ENCODE results near the gene COL4A3.

Gene COL4A3

GRCh38 chr2:227340106-227340505 is 175.7 kb downstream of the COL4A3 start:
- no peak for ATAC-seq
- TF ChIP-seq GLIS3 (CRISPR knock-in tag; IDR thresholded peaks at IDR 0.05): no peak
- TF ChIP-seq ZNF565 (CRISPR knock-in tag; conservative IDR thresholded peaks at IDR 0.05; ENCODE audit: low read depth): no peak
- no peak for TF ChIP-seq OSR1 (CRISPR knock-in tag; IDR thresholded peaks at IDR 0.05)
- no peak for TF ChIP-seq SNAI2 (CRISPR knock-in tag; IDR thresholded peaks at IDR 0.05)
- no peak for TF ChIP-seq RARB (CRISPR knock-in tag; IDR thresholded peaks at IDR 0.05)
- no peak for TF ChIP-seq ZNF8 (CRISPR knock-in tag; IDR thresholded peaks at IDR 0.05)
- no peak for TF ChIP-seq ZC3H10 (CRISPR knock-in tag; IDR thresholded peaks at IDR 0.05)
- TF ChIP-seq TSHZ2 (CRISPR knock-in tag; IDR thresholded peaks at IDR 0.05): no peak
- TF ChIP-seq ISL1 (CRISPR knock-in tag; IDR thresholded peaks at IDR 0.05): no peak
- no peak for TF ChIP-seq ZNF70 (CRISPR knock-in tag; IDR thresholded peaks at IDR 0.05)
- no peak for TF ChIP-seq BACH2 (CRISPR knock-in tag; IDR thresholded peaks at IDR 0.05; ENCODE audit: borderline replicate concordance)

DNA sequence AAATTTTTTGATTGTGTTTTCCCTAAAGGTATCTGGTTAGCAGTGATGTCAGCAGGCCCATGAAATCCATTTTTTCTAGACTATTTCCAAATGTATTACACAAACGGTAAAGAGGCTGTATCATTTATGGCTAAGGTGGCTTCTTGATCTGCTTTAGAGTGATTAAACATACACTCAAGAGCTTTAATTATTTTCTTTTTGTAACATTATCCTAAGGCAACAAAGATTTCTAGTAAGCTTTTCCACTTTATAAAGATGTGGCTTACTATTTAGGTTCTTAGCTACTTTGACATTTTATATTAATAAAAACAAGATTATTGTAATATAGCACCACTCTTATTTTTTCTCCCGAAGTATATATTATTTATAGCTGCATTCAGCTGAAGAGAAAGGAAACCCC is 177.1 kb downstream of the COL4A3 start:
- no peak for ATAC-seq
- no peak for TF ChIP-seq ZC3H10 (CRISPR knock-in tag; IDR thresholded peaks at IDR 0.05)
- TF ChIP-seq PPARA (CRISPR knock-in tag; IDR thresholded peaks at IDR 0.05; ENCODE audit: borderline replicate concordance): no peak
- no peak for TF ChIP-seq ZNF8 (CRISPR knock-in tag; IDR thresholded peaks at IDR 0.05)
- TF ChIP-seq ZNF565 (CRISPR knock-in tag; conservative IDR thresholded peaks at IDR 0.05; ENCODE audit: low read depth): no peak
- no peak for TF ChIP-seq SNAI2 (CRISPR knock-in tag; IDR thresholded peaks at IDR 0.05)
- TF ChIP-seq ESRRG (CRISPR knock-in tag; IDR thresholded peaks at IDR 0.05): no peak
- TF ChIP-seq CSDC2 (CRISPR knock-in tag; IDR thresholded peaks at IDR 0.05): no peak
- TF ChIP-seq ISL1 (CRISPR knock-in tag; IDR thresholded peaks at IDR 0.05): no peak
- no peak for TF ChIP-seq ZFP30 (CRISPR knock-in tag; IDR thresholded peaks at IDR 0.05)
- TF ChIP-seq, protein P1, sequence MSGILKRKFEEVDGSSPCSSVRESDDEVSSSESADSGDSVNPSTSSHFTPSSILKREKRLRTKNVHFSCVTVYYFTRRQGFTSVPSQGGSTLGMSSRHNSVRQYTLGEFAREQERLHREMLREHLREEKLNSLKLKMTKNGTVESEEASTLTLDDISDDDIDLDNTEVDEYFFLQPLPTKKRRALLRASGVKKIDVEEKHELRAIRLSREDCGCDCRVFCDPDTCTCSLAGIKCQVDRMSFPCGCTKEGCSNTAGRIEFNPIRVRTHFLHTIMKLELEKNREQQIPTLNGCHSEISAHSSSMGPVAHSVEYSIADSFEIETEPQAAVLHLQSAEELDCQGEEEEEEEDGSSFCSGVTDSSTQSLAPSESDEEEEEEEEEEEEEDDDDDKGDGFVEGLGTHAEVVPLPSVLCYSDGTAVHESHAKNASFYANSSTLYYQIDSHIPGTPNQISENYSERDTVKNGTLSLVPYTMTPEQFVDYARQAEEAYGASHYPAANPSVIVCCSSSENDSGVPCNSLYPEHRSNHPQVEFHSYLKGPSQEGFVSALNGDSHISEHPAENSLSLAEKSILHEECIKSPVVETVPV (CRISPR knock-in tag; IDR thresholded peaks at IDR 0.05): no peak
- TF ChIP-seq CREB5 (CRISPR knock-in tag; IDR thresholded peaks at IDR 0.05; ENCODE audit: low read depth): no peak
- no peak for TF ChIP-seq TCF4 (CRISPR knock-in tag; IDR thresholded peaks at IDR 0.05; ENCODE audit: borderline replicate concordance)
- TF ChIP-seq ZFP3 (CRISPR knock-in tag; IDR thresholded peaks at IDR 0.05): no peak
- TF ChIP-seq RARB (CRISPR knock-in tag; IDR thresholded peaks at IDR 0.05): no peak

DNA sequence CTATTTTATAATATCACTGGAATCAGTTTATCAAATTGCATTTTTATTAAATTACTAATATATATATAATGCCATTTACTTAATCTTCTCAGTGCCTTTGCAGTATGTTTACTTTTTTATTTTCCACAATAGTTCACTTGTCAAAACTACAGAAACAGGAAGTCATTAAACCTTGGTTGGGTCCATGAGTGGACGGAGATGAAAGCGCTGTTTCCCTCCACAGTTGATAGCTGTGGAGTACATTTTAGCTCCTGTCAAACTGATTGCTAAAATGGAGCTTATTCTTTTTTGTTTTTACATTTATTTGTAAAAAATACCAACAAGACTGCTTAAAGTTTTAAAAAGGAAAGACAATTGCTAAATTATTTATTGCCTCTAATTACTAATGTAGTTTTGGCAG is 179.8 kb downstream of the COL4A3 start:
- ATAC-seq: no peak
- no peak for TF ChIP-seq SNAI2 (CRISPR knock-in tag; IDR thresholded peaks at IDR 0.05)
- no peak for TF ChIP-seq GLIS3 (CRISPR knock-in tag; IDR thresholded peaks at IDR 0.05)
- TF ChIP-seq ARNTL (CRISPR knock-in tag; IDR thresholded peaks at IDR 0.05; ENCODE audit: borderline replicate concordance, low read depth): no peak
- no peak for TF ChIP-seq ZFP3 (CRISPR knock-in tag; IDR thresholded peaks at IDR 0.05)
- no peak for TF ChIP-seq POU6F1 (CRISPR knock-in tag; IDR thresholded peaks at IDR 0.05; ENCODE audit: borderline replicate concordance, low read depth)
- no peak for TF ChIP-seq RARB (CRISPR knock-in tag; IDR thresholded peaks at IDR 0.05)
- no peak for TF ChIP-seq ISL1 (CRISPR knock-in tag; IDR thresholded peaks at IDR 0.05)
- TF ChIP-seq CSDC2 (CRISPR knock-in tag; IDR thresholded peaks at IDR 0.05): no peak
- TF ChIP-seq PATZ1 (CRISPR knock-in tag; IDR thresholded peaks at IDR 0.05; ENCODE audit: borderline replicate concordance): no peak
- TF ChIP-seq ZC3H10 (CRISPR knock-in tag; IDR thresholded peaks at IDR 0.05): no peak
- no peak for TF ChIP-seq OSR1 (CRISPR knock-in tag; IDR thresholded peaks at IDR 0.05)
- no peak for TF ChIP-seq ZNF70 (CRISPR knock-in tag; IDR thresholded peaks at IDR 0.05)
- no peak for TF ChIP-seq ZNF565 (CRISPR knock-in tag; conservative IDR thresholded peaks at IDR 0.05; ENCODE audit: low read depth)

Data from SK-N-SH treated with all-trans-retinoic acid at 6 μM for 48 hours (cell line).